HepG2 (cell line): ENCODE data around the gene UGGT1. TPM values are rescaled to one million over a fixed set of nuclear protein-coding genes. Genes with fewer than 3 reads are reported as not detected.

ENCODE experiments used
- CEBPG ChIP-seq: IDR thresholded peaks from 2 replicates; pipeline ENCODE4 v1.6.1; 2016
- CHD4 ChIP-seq: fragments of 200-600 bp; sonication (generic); IDR thresholded peaks from 2 replicates; pipeline ENCODE4 v1.7.0; 2017; ENCODE audit warnings: mild to moderate bottlenecking, low read length, borderline replicate concordance
- E2F5 ChIP-seq: sonication (generic); formaldehyde crosslinking; conservative IDR thresholded peaks from 2 replicates; pipeline ENCODE4 v1.4.0; 2020; ENCODE audit warnings: missing genetic modification reagents
- ELF3 ChIP-seq: IDR thresholded peaks from 2 replicates; pipeline ENCODE4 v1.6.1; 2016; ENCODE audit warnings: missing genetic modification reagents, missing compliant biosample characterization
- ETV6 ChIP-seq: sonication (generic); formaldehyde crosslinking; conservative IDR thresholded peaks from 2 replicates; pipeline ENCODE4 v1.4.0; 2020; ENCODE audit warnings: missing genetic modification reagents
- HDAC2 ChIP-seq: sonication (generic); formaldehyde crosslinking; IDR thresholded peaks from 2 replicates; pipeline ENCODE4 v1.4.0; 2020; ENCODE audit warnings: missing genetic modification reagents
- HMG20B ChIP-seq: conservative IDR thresholded peaks from 2 replicates; pipeline ENCODE4 v1.6.1; 2016; ENCODE audit warnings: missing genetic modification reagents, missing compliant biosample characterization
- HOXA7 ChIP-seq: sonication (generic); formaldehyde crosslinking; IDR thresholded peaks from 2 replicates; pipeline ENCODE4 v1.8.1; 2022; ENCODE audit warnings: mild to moderate bottlenecking, missing genetic modification reagents, moderate library complexity
- LCORL ChIP-seq, 2 experiments: fragments of 450-650 bp in 1 of 2; sonication (generic) in 1 of 2; formaldehyde crosslinking in 1 of 2; IDR thresholded peaks; 2 replicates each; pipeline versions ENCODE4 v1.5.0 to v1.6.1; 2017 to 2020; ENCODE audit warnings: antibody characterized with exemption in 1 of 2, missing genetic modification reagents in 1 of 2
- MNT ChIP-seq: fragments of 450-650 bp; IDR thresholded peaks from 2 replicates; pipeline ENCODE4 v1.6.1; 2016
- MTERF4 ChIP-seq: sonication (generic); formaldehyde crosslinking; IDR thresholded peaks from 2 replicates; pipeline ENCODE4 v1.8.0; 2023; ENCODE audit warnings: mild to moderate bottlenecking, missing genetic modification reagents
- NR0B2 ChIP-seq: sonication (generic); formaldehyde crosslinking; IDR thresholded peaks from 2 replicates; pipeline ENCODE4 v1.4.0; 2020; ENCODE audit warnings: mild to moderate bottlenecking, missing genetic modification reagents
- RXRB ChIP-seq: IDR thresholded peaks from 2 replicates; pipeline ENCODE4 v1.6.1; 2016; ENCODE audit warnings: borderline replicate concordance, missing genetic modification reagents, missing compliant biosample characterization
- SALL1 ChIP-seq: sonication (generic); formaldehyde crosslinking; IDR thresholded peaks from 2 replicates; pipeline ENCODE4 v1.8.0; 2022; ENCODE audit warnings: mild to moderate bottlenecking, missing genetic modification reagents
- SKIL ChIP-seq: sonication (generic); formaldehyde crosslinking; IDR thresholded peaks from 2 replicates; pipeline ENCODE4 v1.8.0; 2022; ENCODE audit warnings: missing genetic modification reagents, mild to moderate bottlenecking, moderate library complexity, borderline replicate concordance
- XBP1 ChIP-seq: sonication (generic); formaldehyde crosslinking; IDR thresholded peaks from 2 replicates; pipeline ENCODE4 v1.5.0; 2020; ENCODE audit warnings: missing genetic modification reagents
- ZBTB37 ChIP-seq: sonication (generic); formaldehyde crosslinking; IDR thresholded peaks from 2 replicates; pipeline ENCODE4 v1.4.0; 2020; ENCODE audit warnings: mild to moderate bottlenecking, missing genetic modification reagents
- ZNF280D ChIP-seq: sonication (generic); formaldehyde crosslinking; IDR thresholded peaks from 2 replicates; pipeline ENCODE4 v1.5.1; 2020; ENCODE audit warnings: mild to moderate bottlenecking, missing genetic modification reagents
- ZNF562 ChIP-seq: sonication (generic); formaldehyde crosslinking; IDR thresholded peaks from 2 replicates; pipeline ENCODE4 v1.8.0; 2022; ENCODE audit warnings: missing genetic modification reagents, borderline replicate concordance
- ZNF841 ChIP-seq: sonication (generic); formaldehyde crosslinking; IDR thresholded peaks from 2 replicates; pipeline ENCODE4 v1.8.1; 2023; ENCODE audit warnings: missing genetic modification reagents, borderline replicate concordance
- polyA plus RNA-seq, 8 experiments: library from polyadenylated mRNA; depleted of rRNA in 3 of 8; stranded (reverse) in 7 of 8; unstranded in 1 of 8; fragments of >200 nt; fragmentation: Illumina TruSeq in 4 of 8; extraction: Trizol in 4 of 8; gene quantifications; 2 replicates each; pipeline versions ENCODE4 v1.2.1 to v1.2.3, GENCODE V29; 2011 to 2016; ENCODE audit warnings: low read depth in 4 of 8, missing spikeins in 1 of 8, mixed read lengths in 1 of 8; ENCODE audit not compliant: insufficient read depth in 1 of 8
- total RNA-seq, 5 experiments: library from RNA; depleted of rRNA; stranded (reverse); fragments of >200 nt; fragmentation: Illumina TruSeq; extraction: Trizol; gene quantifications; 2 replicates each; pipeline ENCODE4 v1.2.3, GENCODE V29; 2016; ENCODE audit warnings: low read depth in 1 of 5

The UGGT1 gene
- total and polyA plus RNA-seq, 2 of the 13 experiments (the other 11 are each of a cell fraction or from before 2014, with no cell fraction given), result 35.8 to 83.2 TPM

- TF ChIP-seq SKIL (CRISPR knock-in tag) (no peak), CEBPG (peak; percentile 32; the same call in 1 of the 2 replicates), NR0B2 (CRISPR knock-in tag) (no peak), MTERF4 (CRISPR knock-in tag) (no peak), ETV6 (CRISPR knock-in tag) (no peak), HMG20B (CRISPR knock-in tag) (no peak), XBP1 (CRISPR knock-in tag) (no peak), ELF3 (CRISPR knock-in tag) (peak; percentile 48; the same call in 1 of the 2 replicates), HDAC2 (CRISPR knock-in tag) (0 out of 2 replicates have a peak, but pooled peaks have one; percentile 32), MNT (no peak), HOXA7 (CRISPR knock-in tag) (no peak), ZNF280D (CRISPR knock-in tag) (no peak), ZNF562 (CRISPR knock-in tag) (no peak), RXRB (CRISPR knock-in tag) (peak; percentile 67; the same call in 1 of the 2 replicates), ZNF841 (CRISPR knock-in tag) (no peak), E2F5 (CRISPR knock-in tag) (no peak), SALL1 (CRISPR knock-in tag) (0 out of 2 replicates have a peak, but pooled peaks have one; percentile 22), CHD4 (no peak), ZBTB37 (CRISPR knock-in tag) (no peak), LCORL (IDR thresholded peaks at IDR 0.05) (no peak), LCORL (CRISPR knock-in tag; IDR thresholded peaks at IDR 0.05) (peak; percentile 61; the same call in 1 of the 2 replicates)
Observed at GRCh38 chr2:128172191-128172590, 81.2 kb downstream of the UGGT1 start (continued).
